ENCODE results near the gene ATP5PD.

GRCh38 chr17:75073618-75074047 is 26.9 kb upstream of the ATP5PD start:
- TF ChIP-seq CTCF (IDR thresholded peaks at IDR 0.05; ENCODE audit: insufficient read depth, low read length): no peak
- no peak for TF ChIP-seq REST (IDR thresholded peaks at IDR 0.05; ENCODE audit: insufficient replicate concordance, low read depth)
- no peak for TF ChIP-seq POLR2AphosphoS5 (IDR thresholded peaks at IDR 0.05; ENCODE audit: low read depth)
- no peak for TF ChIP-seq GABPA (IDR thresholded peaks at IDR 0.05; ENCODE audit: low read depth)
- TF ChIP-seq SPI1 (IDR thresholded peaks at IDR 0.05; ENCODE audit: borderline replicate concordance, low read depth): no peak

All from HL-60 (cell line).